Cardiac muscle cell (in vitro differentiated cells and primary cell): ENCODE results near the gene LRIG1. TPM values are rescaled to one million over a fixed set of nuclear protein-coding genes. Genes with fewer than 3 reads are reported as not detected.
A peak's percentile ranks its signal among the peaks of the same experiment; 100 is the strongest.

ENCODE experiments used
- DNase-seq, 2 donors: peaks; one replicate each; pipeline versions ENCODE4 v3.0.0 to v3.0.0-alpha.2; 2010 to 2017; ENCODE audit warnings: low read depth in 1 of 2, low spot score in 1 of 2
- H3K27ac ChIP-seq: fragments of 200-600 bp; sonication (generic); 2 replicates; pipeline ENCODE4 v1.5.1; 2016
- H3K27me3 ChIP-seq: fragments of 200-600 bp; sonication (generic); 2 replicates; pipeline ENCODE4 v1.6.0; 2016; ENCODE audit warnings: control low read depth
- H3K36me3 ChIP-seq: fragments of 200-600 bp; sonication (generic); 2 replicates; pipeline ENCODE4 v1.5.1; 2016; ENCODE audit warnings: control low read depth
- H3K4me1 ChIP-seq: fragments of 200-600 bp; sonication (generic); 2 replicates; pipeline ENCODE4 v1.8.1; 2017; ENCODE audit warnings: low read depth, mild to moderate bottlenecking, mixed run types
- H3K4me3 ChIP-seq: fragments of 200-600 bp; sonication (generic); 2 replicates; pipeline ENCODE4 v1.5.1; 2016; ENCODE audit warnings: mild to moderate bottlenecking
- H3K9me3 ChIP-seq: fragments of 200-600 bp; sonication (generic); 2 replicates; pipeline ENCODE4 v1.5.1; 2017; ENCODE audit warnings: low read depth, mild to moderate bottlenecking, control low read depth
- polyA plus RNA-seq: library from polyadenylated mRNA; unstranded; fragments of >200 nt; fragmentation: Nextera tagmentation; extraction: Ambion mirVana; gene quantifications from 2 replicates; pipeline ENCODE4 v1.2.1, GENCODE V29; 2016
- total RNA-seq: library from RNA; depleted of rRNA; stranded (reverse); fragments of >200 nt; gene quantifications from 2 replicates; pipeline ENCODE4 v1.2.3, GENCODE V29; 2016
- TF ChIP-seq, protein P1 (sequence below): IDR thresholded peaks from 2 replicates; pipeline ENCODE4 v1.5.1; 2012; ENCODE audit warnings: low read depth, mild to moderate bottlenecking, low read length

Gene LRIG1
- total and polyA plus RNA-seq, 2 experiments from 2014 or later: 27.8 to 51.1 TPM

GRCh38 chr3:66483006-66483405 is 17.8 kb downstream of the LRIG1 start:
- Histone ChIP-seq H3K9me3 (no peaks in the 10 kb centered on the region), H3K4me3 (no peak overlapping the region), H3K36me3 (no peaks in the 10 kb centered on the region), H3K27ac (no peak overlapping the region), H3K27me3 (no peaks in the 10 kb centered on the region), H3K4me1 (peaks cover 65% of the 10 kb centered on the region)
- DNase-seq: peak in 1 of 2 donors; percentile 46
- TF ChIP-seq, protein P1, sequence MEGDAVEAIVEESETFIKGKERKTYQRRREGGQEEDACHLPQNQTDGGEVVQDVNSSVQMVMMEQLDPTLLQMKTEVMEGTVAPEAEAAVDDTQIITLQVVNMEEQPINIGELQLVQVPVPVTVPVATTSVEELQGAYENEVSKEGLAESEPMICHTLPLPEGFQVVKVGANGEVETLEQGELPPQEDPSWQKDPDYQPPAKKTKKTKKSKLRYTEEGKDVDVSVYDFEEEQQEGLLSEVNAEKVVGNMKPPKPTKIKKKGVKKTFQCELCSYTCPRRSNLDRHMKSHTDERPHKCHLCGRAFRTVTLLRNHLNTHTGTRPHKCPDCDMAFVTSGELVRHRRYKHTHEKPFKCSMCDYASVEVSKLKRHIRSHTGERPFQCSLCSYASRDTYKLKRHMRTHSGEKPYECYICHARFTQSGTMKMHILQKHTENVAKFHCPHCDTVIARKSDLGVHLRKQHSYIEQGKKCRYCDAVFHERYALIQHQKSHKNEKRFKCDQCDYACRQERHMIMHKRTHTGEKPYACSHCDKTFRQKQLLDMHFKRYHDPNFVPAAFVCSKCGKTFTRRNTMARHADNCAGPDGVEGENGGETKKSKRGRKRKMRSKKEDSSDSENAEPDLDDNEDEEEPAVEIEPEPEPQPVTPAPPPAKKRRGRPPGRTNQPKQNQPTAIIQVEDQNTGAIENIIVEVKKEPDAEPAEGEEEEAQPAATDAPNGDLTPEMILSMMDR: no peak

DNA sequence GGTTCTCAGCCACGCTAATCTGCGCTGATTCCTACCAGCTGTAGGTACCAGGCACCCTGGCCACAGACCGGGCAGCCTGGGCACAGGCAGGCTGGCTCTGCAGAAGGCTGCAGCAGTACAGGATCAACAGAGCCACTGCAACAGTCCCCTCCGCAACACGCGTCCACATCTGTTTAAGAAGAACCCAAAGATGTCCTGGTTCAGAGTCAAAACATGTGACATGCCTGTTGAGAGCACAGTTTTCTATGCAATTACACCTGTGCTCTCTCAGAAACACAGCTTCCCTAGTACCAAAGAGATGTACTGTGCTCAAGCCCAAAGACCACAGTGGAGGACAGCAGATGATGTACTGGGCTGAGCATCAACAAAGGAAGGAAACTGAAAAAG is 18.8 kb downstream of the LRIG1 start:
- no peaks in the 10 kb centered on the region for H3K27me3 ChIP-seq
- DNase-seq: no peak
- no peak overlapping the region for H3K27ac ChIP-seq
- no peaks in the 10 kb centered on the region for H3K9me3 ChIP-seq
- H3K4me1 ChIP-seq: peaks cover 56% of the 10 kb centered on the region
- no peak overlapping the region for H3K4me3 ChIP-seq
- TF ChIP-seq, protein P1: no peak
- no peaks in the 10 kb centered on the region for H3K36me3 ChIP-seq

DNA sequence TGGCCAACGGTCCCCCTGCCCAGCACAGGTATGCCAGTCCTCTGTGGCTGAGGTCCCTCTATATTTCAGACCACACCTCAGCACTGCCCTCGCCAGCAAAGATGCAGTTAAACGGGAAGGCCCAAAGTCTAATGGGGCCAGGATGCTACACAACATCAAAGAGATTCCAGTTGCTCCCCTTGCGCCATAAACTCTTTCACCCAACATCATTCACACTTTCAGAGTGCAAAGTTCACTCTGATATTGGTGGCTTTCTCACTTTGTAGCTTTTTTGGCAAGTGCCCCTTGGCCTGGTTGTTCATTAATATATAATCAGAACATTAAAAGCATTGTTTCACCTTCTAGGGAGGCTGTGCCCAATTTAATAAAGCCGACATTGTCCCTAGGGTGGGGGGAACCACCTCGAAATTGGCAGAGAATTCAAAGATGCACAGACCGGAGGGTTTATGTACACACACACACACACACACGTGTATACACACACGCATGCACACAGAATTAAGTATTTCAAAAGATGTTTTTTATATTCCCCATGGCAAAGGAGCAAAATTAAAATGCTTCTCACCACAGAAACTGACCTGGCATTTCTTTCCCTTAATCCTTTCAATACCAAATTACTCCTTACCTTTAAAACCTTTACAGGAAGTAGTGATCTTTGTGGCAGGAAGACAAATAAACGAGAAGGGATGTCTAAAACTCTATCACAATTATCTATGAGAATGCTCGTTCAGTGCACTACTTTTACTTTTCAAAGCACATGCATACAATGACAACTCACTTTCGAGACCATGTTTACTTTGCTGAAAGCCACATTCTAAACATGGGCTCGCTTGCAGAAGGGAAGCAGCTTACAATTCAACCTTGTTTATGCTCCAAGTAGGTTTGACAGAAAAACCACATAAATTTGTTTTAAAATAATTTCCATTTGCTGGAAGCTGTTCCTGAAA is 19.5 kb downstream of the LRIG1 start:
- TF ChIP-seq, protein P1: no peak
- H3K4me3 ChIP-seq: no peak overlapping the region
- peaks cover 56% of the 10 kb centered on the region for H3K4me1 ChIP-seq
- H3K27ac ChIP-seq: no peak overlapping the region
- DNase-seq: no peak
- no peaks in the 10 kb centered on the region for H3K36me3 ChIP-seq
- H3K9me3 ChIP-seq: no peaks in the 10 kb centered on the region
- no peaks in the 10 kb centered on the region for H3K27me3 ChIP-seq

GRCh38 chr3:66480666-66481065 is 20.2 kb downstream of the LRIG1 start:
- Histone ChIP-seq H3K9me3 (no peaks in the 10 kb centered on the region), H3K4me3 (no peak overlapping the region)

DNA sequence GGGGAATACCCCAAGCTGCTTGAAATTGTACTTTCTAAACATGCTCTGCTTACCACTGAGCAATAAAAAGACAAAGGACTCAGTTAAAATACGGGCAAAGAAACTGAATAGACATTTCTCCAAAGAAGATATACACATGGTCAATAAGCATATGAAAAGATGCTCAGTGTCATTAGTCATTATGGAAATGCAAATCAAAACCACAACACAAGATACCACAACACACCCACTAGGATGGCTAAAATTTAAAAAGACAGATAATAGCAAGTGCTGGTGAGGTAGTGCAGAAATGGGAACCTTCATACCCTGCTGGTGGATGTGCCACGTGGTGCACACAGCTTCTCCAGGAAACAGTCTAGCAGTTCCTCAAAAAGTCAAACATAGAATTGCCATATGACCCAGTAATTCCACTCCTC is 21.3 kb downstream of the LRIG1 start:
- TF ChIP-seq, protein P1: no peak
- H3K27me3 ChIP-seq: no peaks in the 10 kb centered on the region
- DNase-seq: no peak
- no peaks in the 10 kb centered on the region for H3K36me3 ChIP-seq
- no peaks in the 10 kb centered on the region for H3K9me3 ChIP-seq
- H3K4me3 ChIP-seq: no peak overlapping the region
- peaks cover 55% of the 10 kb centered on the region for H3K4me1 ChIP-seq
- H3K27ac ChIP-seq: no peak overlapping the region

More at GRCh38 chr3:66480666-66481065, 20.2 kb downstream of the LRIG1 start:
- Histone ChIP-seq H3K27ac (no peak overlapping the region), H3K27me3 (no peaks in the 10 kb centered on the region), H3K36me3 (no peaks in the 10 kb centered on the region), H3K4me1 (peaks cover 59% of the 10 kb centered on the region)
- TF ChIP-seq, protein P1: no peak
- DNase-seq: peak in 1 of 2 donors; percentile 44
